WTC11 (cell line): ENCODE measurements around the gene IFNL4. TPM values are rescaled to one million over a fixed set of nuclear protein-coding genes. Genes with fewer than 3 reads are reported as not detected.

ENCODE experiments used
- ATAC-seq: fragments of 200-7000 bp; cut with Tn5 transposase; 2 replicates; pipeline ENCODE4 v1.10.0; 2021; ENCODE audit warnings: mild to moderate bottlenecking, moderate library complexity
- CTCF ChIA-PET: fragments of 300-600 bp; sonication (Branson Sonifier 250); formaldehyde crosslinking; loops from one replicate; lab custom pipeline; 2021; ENCODE audit warnings: antibody characterized with exemption; lab: Charles Lee
- POLR2A ChIA-PET: fragments of 350-600 bp; sonication (Branson Sonifier 250); formaldehyde crosslinking; loops from one replicate; lab custom pipeline; 2021; ENCODE audit warnings: antibody characterized with exemption; lab: Charles Lee
- DNase-seq: peaks from one replicate; pipeline ENCODE4 v3.0.0; 2021; ENCODE audit warnings: low spot score
- H3K27ac Mint-ChIP-seq: 2 replicates; pipeline ENCODE4 v1.8.0; 2021; ENCODE audit warnings: mixed read lengths
- H3K27me3 Mint-ChIP-seq: 2 replicates; pipeline ENCODE4 v1.8.0; 2021; ENCODE audit warnings: low read depth, mild to moderate bottlenecking, moderate library complexity, mixed read lengths
- H3K36me3 Mint-ChIP-seq: 2 replicates; pipeline ENCODE4 v1.8.0; 2021; ENCODE audit warnings: mixed read lengths
- H3K4me1 Mint-ChIP-seq: 2 replicates; pipeline ENCODE4 v1.8.0; 2022; ENCODE audit warnings: mixed read lengths
- H3K4me3 Mint-ChIP-seq: 2 replicates; pipeline ENCODE4 v1.8.0; 2021; ENCODE audit warnings: mild to moderate bottlenecking, moderate library complexity, mixed read lengths
- H3K9me3 Mint-ChIP-seq: 2 replicates; pipeline ENCODE4 v1.8.0; 2021; ENCODE audit warnings: mixed read lengths
- CBFB ChIP-seq: sonication (generic); formaldehyde crosslinking; IDR thresholded peaks from 2 replicates; pipeline ENCODE4 v1.8.1; 2022; ENCODE audit warnings: mild to moderate bottlenecking, low read depth, missing genetic modification reagents
- EMX1 ChIP-seq: fragments of 250-450 bp; sonication (Bioruptor Pico); IDR thresholded peaks from 2 replicates; pipeline ENCODE4 v1.8.0; 2021; ENCODE audit warnings: mild to moderate bottlenecking
- FOXJ3 ChIP-seq: sonication (generic); formaldehyde crosslinking; IDR thresholded peaks from 2 replicates; pipeline ENCODE4 v1.9.0; 2021; ENCODE audit warnings: missing genetic modification reagents, mild to moderate bottlenecking, borderline replicate concordance
- FOXK1 ChIP-seq: sonication (generic); formaldehyde crosslinking; IDR thresholded peaks from 2 replicates; pipeline ENCODE4 v1.8.0; 2022; ENCODE audit warnings: mild to moderate bottlenecking, moderate library complexity, missing genetic modification reagents
- PREB ChIP-seq: sonication (generic); formaldehyde crosslinking; IDR thresholded peaks from 2 replicates; pipeline ENCODE4 v1.8.1; 2022; ENCODE audit warnings: mild to moderate bottlenecking, missing genetic modification reagents, moderate library complexity, borderline replicate concordance
- RORB ChIP-seq: fragments of 250-450 bp; sonication (Bioruptor Pico); IDR thresholded peaks from 2 replicates; pipeline ENCODE4 v1.9.0; 2021; ENCODE audit warnings: mild to moderate bottlenecking
- SMAD3 ChIP-seq: sonication (generic); formaldehyde crosslinking; IDR thresholded peaks from 2 replicates; pipeline ENCODE4 v1.8.0; 2022; ENCODE audit warnings: missing genetic modification reagents, mild to moderate bottlenecking, borderline replicate concordance
- SP1 ChIP-seq: sonication (generic); formaldehyde crosslinking; conservative IDR thresholded peaks from 2 replicates; pipeline ENCODE4 v1.8.1; 2022; ENCODE audit warnings: missing genetic modification reagents
- USF2 ChIP-seq: sonication (generic); formaldehyde crosslinking; IDR thresholded peaks from 2 replicates; pipeline ENCODE4 v1.8.1; 2023; ENCODE audit warnings: mild to moderate bottlenecking, missing genetic modification reagents, moderate library complexity
- ZNF121 ChIP-seq: sonication (generic); formaldehyde crosslinking; IDR thresholded peaks from 2 replicates; pipeline ENCODE4 v1.8.0; 2023; ENCODE audit warnings: missing genetic modification reagents
- ZNF138 ChIP-seq: sonication (generic); formaldehyde crosslinking; conservative IDR thresholded peaks from 2 replicates; pipeline ENCODE4 v1.8.1; 2022; ENCODE audit warnings: mild to moderate bottlenecking, moderate library complexity, missing genetic modification reagents
- ZNF416 ChIP-seq: fragments of 250-450 bp; sonication (Bioruptor Pico); IDR thresholded peaks from 2 replicates; pipeline ENCODE4 v1.9.0; 2021; ENCODE audit warnings: mild to moderate bottlenecking, inconsistent platforms
- ZNF512 ChIP-seq: sonication (generic); formaldehyde crosslinking; IDR thresholded peaks from 2 replicates; pipeline ENCODE4 v1.8.1; 2022; ENCODE audit warnings: missing genetic modification reagents, borderline replicate concordance
- total RNA-seq: library from RNA; stranded (reverse); gene quantifications from 3 replicates; pipeline ENCODE4 v1.2.3, GENCODE V29; 2021
- TF ChIP-seq, protein P1 (sequence below): sonication (generic); formaldehyde crosslinking; IDR thresholded peaks from 2 replicates; pipeline ENCODE4 v1.8.0; 2022; ENCODE audit warnings: missing genetic modification reagents
- TF ChIP-seq, protein P2 (sequence below): fragments of 250-450 bp; sonication (Bioruptor Pico); IDR thresholded peaks from 2 replicates; pipeline ENCODE4 v1.9.0; 2021; ENCODE audit warnings: mild to moderate bottlenecking
- TF ChIP-seq, protein P3 (sequence below): fragments of 250-450 bp; sonication (Bioruptor Pico); IDR thresholded peaks from 2 replicates; pipeline ENCODE4 v1.9.0; 2021; ENCODE audit warnings: mild to moderate bottlenecking, borderline replicate concordance
- TF ChIP-seq, protein P4 (sequence below): sonication (generic); formaldehyde crosslinking; IDR thresholded peaks from 2 replicates; pipeline ENCODE4 v1.8.0; 2022; ENCODE audit warnings: mild to moderate bottlenecking, missing genetic modification reagents

IFNL4 gene
- total RNA-seq, 1 experiment from 2014 or later = not detected

- no peak overlapping the region for H3K27ac Mint-ChIP-seq
- TF ChIP-seq, protein P1, sequence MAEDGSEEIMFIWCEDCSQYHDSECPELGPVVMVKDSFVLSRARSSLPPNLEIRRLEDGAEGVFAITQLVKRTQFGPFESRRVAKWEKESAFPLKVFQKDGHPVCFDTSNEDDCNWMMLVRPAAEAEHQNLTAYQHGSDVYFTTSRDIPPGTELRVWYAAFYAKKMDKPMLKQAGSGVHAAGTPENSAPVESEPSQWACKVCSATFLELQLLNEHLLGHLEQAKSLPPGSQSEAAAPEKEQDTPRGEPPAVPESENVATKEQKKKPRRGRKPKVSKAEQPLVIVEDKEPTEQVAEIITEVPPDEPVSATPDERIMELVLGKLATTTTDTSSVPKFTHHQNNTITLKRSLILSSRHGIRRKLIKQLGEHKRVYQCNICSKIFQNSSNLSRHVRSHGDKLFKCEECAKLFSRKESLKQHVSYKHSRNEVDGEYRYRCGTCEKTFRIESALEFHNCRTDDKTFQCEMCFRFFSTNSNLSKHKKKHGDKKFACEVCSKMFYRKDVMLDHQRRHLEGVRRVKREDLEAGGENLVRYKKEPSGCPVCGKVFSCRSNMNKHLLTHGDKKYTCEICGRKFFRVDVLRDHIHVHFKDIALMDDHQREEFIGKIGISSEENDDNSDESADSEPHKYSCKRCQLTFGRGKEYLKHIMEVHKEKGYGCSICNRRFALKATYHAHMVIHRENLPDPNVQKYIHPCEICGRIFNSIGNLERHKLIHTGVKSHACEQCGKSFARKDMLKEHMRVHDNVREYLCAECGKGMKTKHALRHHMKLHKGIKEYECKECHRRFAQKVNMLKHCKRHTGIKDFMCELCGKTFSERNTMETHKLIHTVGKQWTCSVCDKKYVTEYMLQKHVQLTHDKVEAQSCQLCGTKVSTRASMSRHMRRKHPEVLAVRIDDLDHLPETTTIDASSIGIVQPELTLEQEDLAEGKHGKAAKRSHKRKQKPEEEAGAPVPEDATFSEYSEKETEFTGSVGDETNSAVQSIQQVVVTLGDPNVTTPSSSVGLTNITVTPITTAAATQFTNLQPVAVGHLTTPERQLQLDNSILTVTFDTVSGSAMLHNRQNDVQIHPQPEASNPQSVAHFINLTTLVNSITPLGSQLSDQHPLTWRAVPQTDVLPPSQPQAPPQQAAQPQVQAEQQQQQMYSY (CRISPR knock-in tag) = no peak
- TF ChIP-seq, protein P2, sequence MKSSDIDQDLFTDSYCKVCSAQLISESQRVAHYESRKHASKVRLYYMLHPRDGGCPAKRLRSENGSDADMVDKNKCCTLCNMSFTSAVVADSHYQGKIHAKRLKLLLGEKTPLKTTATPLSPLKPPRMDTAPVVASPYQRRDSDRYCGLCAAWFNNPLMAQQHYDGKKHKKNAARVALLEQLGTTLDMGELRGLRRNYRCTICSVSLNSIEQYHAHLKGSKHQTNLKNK (CRISPR knock-in tag) = no peak
- TF ChIP-seq CBFB (no peak), FOXK1 (no peak), ZNF416 (CRISPR knock-in tag) (no peak), PREB (CRISPR knock-in tag) (no peak), SMAD3 (CRISPR knock-in tag) (no peak), ZNF138 (CRISPR knock-in tag) (no peak)
- TF ChIP-seq, protein P3, sequence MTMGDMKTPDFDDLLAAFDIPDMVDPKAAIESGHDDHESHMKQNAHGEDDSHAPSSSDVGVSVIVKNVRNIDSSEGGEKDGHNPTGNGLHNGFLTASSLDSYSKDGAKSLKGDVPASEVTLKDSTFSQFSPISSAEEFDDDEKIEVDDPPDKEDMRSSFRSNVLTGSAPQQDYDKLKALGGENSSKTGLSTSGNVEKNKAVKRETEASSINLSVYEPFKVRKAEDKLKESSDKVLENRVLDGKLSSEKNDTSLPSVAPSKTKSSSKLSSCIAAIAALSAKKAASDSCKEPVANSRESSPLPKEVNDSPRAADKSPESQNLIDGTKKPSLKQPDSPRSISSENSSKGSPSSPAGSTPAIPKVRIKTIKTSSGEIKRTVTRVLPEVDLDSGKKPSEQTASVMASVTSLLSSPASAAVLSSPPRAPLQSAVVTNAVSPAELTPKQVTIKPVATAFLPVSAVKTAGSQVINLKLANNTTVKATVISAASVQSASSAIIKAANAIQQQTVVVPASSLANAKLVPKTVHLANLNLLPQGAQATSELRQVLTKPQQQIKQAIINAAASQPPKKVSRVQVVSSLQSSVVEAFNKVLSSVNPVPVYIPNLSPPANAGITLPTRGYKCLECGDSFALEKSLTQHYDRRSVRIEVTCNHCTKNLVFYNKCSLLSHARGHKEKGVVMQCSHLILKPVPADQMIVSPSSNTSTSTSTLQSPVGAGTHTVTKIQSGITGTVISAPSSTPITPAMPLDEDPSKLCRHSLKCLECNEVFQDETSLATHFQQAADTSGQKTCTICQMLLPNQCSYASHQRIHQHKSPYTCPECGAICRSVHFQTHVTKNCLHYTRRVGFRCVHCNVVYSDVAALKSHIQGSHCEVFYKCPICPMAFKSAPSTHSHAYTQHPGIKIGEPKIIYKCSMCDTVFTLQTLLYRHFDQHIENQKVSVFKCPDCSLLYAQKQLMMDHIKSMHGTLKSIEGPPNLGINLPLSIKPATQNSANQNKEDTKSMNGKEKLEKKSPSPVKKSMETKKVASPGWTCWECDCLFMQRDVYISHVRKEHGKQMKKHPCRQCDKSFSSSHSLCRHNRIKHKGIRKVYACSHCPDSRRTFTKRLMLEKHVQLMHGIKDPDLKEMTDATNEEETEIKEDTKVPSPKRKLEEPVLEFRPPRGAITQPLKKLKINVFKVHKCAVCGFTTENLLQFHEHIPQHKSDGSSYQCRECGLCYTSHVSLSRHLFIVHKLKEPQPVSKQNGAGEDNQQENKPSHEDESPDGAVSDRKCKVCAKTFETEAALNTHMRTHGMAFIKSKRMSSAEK (CRISPR knock-in tag) = no peak
- peaks cover 44% of the 10 kb centered on the region for H3K27me3 Mint-ChIP-seq
- no peak for ATAC-seq
- 0 out of 2 replicates have a peak, but pooled peaks cover 2% of the 10 kb centered on the region for H3K4me1 Mint-ChIP-seq
- ChIA-PET POLR2A (no interaction called here), CTCF (interaction anchor here (0.7 kb wide), 1 partner anchor 8 kb away, joined by 3 read pairs; no protein-coding TSS in a partner anchor)
- no peak overlapping the region for H3K4me3 Mint-ChIP-seq
- H3K36me3 Mint-ChIP-seq = no peaks in the 10 kb centered on the region
- no peak for DNase-seq
- H3K9me3 Mint-ChIP-seq = no peaks in the 10 kb centered on the region
These were observed 8.2 kb downstream of the IFNL4 start for GRCh38 chr19:39240421-39240820.

DNA sequence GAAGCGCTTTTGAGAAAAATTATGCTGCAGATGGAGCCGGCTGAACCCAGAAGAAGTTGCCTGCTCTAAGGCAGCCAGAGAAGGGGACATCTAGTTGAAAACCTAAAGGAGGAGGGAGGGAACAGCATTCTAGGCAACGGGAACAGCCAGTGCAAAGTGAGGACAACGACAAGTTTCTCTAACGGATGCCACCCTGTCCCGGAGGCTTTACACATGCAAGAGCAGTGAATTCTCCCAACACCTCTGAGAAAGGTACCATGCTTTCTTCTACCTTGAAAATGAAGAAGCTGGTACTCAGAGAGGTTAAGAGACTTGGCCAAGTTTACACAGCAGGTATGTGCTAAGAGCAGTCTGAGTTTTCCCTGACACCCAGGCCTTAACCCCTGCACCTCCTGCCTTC, 9.7 kb downstream of the IFNL4 start:
- H3K4me1 Mint-ChIP-seq = 0 out of 2 replicates have a peak, but pooled peaks cover 2% of the 10 kb centered on the region
- H3K4me3 Mint-ChIP-seq = no peak overlapping the region
- H3K36me3 Mint-ChIP-seq = no peaks in the 10 kb centered on the region
- CTCF ChIA-PET = no interaction called here
- H3K9me3 Mint-ChIP-seq = no peaks in the 10 kb centered on the region
- no peak overlapping the region for H3K27ac Mint-ChIP-seq
- DNase-seq (no peak), ATAC-seq (no peak)
- POLR2A ChIA-PET = no interaction called here
- H3K27me3 Mint-ChIP-seq = peaks cover 46% of the 10 kb centered on the region
- TF ChIP-seq SP1 (no peak), ZNF512 (CRISPR knock-in tag) (no peak), FOXJ3 (CRISPR knock-in tag) (no peak), USF2 (no peak), ZNF121 (CRISPR knock-in tag) (no peak), EMX1 (CRISPR knock-in tag) (no peak), RORB (CRISPR knock-in tag) (no peak)
- TF ChIP-seq, protein P4, sequence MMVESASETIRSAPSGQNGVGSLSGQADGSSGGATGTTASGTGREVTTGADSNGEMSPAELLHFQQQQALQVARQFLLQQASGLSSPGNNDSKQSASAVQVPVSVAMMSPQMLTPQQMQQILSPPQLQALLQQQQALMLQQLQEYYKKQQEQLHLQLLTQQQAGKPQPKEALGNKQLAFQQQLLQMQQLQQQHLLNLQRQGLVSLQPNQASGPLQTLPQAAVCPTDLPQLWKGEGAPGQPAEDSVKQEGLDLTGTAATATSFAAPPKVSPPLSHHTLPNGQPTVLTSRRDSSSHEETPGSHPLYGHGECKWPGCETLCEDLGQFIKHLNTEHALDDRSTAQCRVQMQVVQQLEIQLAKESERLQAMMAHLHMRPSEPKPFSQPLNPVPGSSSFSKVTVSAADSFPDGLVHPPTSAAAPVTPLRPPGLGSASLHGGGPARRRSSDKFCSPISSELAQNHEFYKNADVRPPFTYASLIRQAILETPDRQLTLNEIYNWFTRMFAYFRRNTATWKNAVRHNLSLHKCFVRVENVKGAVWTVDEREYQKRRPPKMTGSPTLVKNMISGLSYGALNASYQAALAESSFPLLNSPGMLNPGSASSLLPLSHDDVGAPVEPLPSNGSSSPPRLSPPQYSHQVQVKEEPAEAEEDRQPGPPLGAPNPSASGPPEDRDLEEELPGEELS (CRISPR knock-in tag) = no peak
- TF ChIP-seq, protein P1 (CRISPR knock-in tag) = no peak
